GM19324 (cell line): ENCODE results near the gene RAD51.

Source experiments
- ATAC-seq: cut with Tn5 transposase; IDR thresholded peaks from one replicate; pipeline ENCODE4 v1.9.1; 2021; ENCODE audit warnings: mild to moderate bottlenecking, moderate library complexity; ENCODE audit not compliant: unreplicated experiment, low FRiP score

The RAD51 gene

DNA sequence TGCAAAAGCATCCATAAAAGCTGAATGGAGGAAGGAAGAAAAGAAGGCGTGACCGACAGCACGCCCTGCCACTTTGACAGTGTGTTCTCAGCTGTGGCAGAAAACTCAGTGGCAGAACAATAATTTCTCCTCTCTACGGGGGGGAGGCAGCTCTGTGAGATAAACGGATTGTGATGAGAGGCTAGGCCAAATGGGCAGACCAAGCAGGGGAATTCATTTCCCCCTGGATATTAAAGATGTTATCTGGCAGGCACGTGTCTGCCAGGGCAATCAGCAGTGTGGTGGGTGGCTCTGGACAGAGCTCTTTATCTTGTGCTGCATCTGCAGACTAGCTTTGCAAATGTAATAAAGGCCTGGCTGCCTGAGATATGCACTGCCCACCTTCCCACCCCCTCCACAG lies 62.0 kb downstream of the RAD51 start:
- no peak for ATAC-seq

DNA sequence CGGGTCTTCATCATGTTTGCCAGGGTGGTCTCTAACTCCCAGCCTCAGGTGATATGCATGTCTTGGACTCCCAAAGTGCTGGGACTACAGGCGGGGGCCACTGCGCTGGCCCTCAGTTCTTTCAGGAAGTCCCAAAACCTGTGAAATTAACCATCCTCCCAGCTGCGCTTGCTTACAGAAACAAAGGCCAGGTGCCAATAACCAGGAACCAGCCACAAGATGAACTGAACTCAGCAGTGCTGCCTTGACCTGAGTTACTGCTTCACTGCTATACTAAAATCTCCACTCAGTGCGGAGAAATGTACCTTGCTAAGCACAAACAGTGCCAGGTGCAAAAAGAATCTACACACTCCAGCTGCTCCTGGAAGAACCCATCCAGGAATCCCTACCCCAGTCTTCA lies 65.0 kb downstream of the RAD51 start:
- no peak for ATAC-seq

DNA sequence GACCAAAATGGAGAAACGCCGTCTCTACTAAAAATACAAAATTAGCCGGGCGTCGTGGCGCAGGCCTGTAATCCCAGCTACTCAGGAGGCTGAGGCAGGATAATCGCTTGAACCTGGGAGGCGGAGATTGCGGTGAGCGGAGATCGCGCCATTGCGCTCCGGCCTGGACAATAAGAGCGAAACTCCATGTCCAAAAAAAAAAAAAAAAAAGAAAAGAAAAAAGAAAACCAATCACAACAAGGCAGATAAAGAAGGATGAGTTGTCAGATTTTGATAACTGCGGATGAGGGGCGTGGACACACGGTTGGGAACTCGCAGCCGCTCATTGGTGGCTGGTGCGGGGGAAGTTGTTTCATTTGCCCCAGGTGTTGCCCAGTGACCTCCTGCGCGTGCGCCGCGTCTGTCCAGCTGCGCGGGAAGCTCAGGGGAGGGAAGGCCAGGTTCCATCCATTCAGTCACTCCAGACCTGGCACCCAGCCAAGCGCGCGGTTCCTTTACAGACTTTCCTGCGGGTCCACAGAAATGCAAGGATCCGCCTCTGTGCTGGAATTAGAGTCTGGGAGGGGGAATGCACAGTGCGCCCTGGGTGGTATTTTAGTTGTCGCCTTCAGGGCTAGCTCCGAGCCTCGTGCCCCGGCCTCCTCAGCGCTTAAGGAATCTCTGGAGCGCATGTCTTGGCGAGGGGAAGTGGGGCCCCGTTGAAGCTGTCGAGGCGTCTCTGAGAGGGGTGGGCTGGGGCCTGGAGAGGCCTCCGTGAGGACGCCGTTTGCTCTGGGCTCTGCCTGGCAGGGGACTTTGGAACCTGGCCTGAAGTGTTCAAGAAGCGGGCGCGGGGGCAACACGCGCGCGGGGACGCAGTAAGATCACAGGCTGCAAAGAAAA lies 68.2 kb downstream of the RAD51 start:
- ATAC-seq: peak; percentile 4

DNA sequence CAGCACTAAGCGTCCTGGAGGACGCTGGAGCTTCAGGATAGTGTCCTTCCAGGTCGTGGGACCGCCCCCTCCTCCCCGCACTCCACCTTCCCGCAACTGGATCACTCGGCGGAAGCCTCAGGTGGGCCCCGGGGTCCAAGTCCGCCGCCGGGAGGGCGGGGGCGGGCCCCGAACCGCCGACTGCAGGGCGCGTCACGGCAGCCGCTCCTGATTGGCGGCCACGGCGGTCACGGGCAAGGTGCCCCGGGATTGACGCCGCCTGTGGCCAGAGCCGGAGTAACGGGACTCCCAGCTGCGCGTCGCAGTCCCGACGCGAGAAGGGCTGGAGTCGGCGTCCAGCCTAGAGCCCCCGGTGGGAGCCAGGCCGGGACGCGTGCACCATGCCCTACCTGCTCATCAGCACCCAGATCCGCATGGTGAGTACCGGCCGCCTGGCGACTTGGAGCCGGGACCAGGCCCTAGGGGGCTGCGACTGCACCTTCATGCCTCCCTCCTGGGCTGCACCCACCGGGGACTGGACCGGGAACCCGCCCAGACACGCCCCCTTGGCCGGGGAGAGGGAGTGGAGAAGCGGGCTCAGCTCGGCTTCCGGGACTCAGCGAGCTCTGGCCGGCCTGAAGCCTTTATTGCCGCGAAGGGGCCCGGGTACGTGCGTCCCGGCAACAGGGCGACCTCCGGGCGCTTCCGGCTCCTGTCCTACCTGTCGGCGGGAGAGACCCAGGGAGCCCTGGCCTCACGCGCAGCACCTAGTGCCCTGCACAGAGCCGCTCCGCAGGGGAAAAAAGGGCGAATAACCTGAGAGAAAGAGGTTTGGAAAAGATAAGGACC lies 69.0 kb downstream of the RAD51 start, which contains the start of gene GCHFR:
TSS of gene GCHFR (plus strand) at position 268 of the 828 bp plus-strand sequence. CDS start at position 381, 113 bp downstream.
- peak; percentile 59 for ATAC-seq

DNA sequence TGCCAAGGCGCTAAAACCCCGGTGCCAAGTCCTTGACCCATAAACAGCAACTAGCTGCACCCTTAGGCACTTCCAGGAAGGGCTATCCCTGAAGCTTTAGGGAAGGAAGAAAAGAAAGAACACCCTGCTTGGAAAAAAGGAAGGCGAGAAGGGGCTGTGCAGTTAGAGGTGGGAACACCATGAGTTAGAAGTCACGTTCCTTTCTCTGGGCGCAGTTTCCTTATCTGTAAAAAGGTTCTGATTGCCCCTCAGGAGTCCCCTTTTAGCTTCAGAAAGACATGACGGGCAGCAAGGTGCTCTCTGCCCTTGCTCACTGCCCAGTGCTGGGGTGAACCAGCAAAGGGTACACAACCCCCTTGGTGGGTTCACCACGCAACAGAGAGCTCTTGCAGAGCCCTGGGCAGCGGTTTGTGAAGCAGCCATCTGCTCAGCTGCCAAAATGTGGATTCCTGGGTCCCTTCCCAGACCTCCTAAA lies 69.7 kb downstream of the RAD51 start:
- no peak for ATAC-seq

DNA sequence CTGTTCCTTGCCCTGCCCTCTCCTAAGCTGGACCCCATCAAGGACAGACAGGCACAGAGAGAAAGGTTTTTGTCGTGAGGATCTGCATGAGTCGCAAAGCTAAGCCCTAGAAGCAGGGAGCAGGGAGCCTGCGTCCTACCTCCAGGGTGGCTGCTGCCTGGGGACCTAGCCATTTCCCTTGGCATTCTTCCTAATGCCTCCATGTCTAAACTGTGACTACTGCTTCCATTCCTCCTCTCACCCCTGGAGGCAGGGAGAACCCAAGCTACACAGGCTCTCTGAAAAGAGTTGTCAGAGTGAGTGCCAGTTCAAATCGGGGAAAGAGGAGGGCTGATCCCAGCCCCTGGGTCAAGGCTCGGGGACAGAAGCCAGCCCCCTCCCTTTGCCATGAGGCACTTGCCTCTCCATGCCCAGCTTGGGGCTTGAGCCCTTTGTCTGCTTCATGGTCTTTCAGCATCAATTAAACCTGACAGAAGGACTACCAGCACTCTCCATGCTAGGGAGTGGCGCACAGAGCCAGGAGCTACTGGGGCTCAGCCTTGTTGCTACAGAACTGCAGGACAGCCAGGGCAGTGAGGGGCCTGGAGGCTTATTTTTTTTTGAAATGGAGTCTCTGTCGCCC lies 71.3 kb downstream of the RAD51 start:
- no peak for ATAC-seq

DNA sequence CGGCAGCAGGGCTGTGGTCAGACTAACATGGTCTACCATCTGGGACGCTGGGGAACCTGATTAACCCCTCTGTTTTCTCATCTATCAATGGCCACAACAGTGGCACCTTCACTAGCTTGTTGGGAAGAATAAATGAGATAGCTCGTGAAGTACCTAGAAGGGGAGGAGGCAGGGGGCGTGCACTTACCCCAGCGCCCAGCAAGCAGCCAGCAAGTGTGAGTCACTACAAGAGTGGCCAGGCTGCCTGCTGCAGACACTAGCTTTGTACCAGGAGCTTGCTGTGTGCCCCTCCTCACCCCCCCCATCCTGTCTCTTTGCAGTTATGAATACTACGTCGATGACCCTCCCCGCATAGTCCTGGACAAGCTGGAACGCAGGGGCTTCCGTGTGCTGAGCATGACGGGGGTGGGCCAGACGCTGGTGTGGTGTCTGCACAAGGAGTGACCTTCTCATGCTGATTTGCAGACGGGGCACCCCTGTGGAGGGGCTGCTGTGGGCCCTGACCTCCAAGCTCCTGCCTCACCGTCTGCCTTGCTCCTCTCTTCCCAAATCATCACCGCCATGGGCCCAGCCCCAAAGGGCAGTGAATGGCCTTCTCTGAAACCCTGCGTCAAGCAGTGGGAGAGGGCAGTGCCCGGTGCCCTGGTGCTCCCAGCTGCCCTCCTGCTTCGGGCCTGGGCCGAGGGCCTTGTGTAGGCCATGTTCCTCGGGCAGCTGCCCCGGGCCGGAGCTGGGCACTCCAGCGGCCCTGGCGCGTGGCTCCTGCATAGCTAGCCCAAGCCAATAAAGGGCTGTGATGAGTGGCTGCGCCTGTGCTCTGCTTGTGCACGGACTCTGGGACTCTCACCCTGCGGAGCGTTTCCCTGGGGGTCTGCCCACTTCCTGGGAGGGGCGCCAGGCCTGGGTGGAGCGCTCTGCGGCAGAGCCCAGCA lies 72.2 kb downstream of the RAD51 start:
- no peak for ATAC-seq

DNA sequence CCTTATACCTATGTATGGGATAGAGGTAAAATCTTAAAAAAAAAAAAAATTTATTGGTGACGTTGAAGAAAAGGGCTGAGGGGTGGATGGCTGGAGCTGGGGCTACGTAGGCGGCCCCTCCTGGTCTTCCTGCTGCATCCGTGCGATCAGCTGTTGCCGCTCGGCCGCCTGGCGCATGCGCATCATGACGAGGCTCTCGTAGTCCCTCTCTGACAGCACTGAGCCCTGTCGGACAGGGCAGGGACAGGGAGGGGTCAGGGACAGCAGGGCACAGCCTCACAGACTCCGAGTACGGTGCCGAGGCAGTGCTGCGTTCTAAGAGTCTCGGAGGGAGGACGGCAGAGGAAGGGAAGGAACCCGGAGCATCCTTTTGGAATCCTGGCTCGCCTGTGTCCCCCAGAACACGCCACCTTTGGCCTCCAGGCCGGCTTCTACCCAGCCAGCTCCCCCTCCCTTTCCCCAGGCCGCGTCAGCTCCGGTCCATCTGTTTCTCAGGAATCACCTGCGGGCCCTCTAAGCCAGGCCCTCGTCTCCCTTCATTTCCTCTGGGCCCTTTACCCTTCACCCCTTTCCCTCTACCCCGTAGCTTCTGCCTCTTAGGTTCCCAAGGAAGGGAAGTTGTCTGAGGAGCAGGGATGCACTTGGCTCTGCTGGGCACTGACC lies 73.0 kb downstream of the RAD51 start:
- ATAC-seq: no peak

DNA sequence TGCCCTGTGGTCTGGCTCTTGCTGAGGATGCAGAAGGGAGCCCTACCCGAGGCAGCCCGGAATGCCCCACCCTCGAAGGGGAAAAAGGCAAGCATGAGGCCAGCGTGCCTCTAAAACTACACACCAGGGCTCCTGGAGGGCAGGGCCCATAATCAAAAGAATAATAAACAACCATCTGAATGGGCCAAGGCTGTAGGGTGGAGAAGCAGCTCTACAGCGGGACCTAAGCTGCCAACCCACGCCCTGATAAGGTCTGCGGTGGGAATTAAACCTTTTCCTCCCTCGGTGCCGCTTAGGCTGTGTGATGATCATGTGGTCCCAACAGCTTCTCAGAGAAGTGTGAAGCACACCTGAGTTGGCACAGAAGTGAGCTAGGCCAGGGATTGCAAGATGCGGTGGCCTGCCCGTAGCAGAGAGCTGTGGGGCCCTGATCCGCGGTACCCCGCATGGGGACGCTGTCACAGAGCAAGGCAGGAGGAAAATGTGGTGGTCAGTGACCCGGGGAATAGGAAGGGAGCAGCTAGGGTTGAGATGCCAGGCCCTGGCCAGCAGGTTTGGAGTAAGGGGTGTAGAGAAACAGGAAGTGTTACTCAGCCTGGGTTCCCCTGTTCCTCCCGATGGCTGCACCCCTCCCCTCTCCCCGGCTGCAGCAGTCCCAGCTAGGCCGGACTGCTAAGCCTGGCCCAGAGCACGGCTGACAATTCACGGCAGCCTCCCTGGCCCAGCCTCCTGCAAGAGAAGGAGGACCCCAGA lies 73.7 kb downstream of the RAD51 start:
- ATAC-seq: no peak

DNA sequence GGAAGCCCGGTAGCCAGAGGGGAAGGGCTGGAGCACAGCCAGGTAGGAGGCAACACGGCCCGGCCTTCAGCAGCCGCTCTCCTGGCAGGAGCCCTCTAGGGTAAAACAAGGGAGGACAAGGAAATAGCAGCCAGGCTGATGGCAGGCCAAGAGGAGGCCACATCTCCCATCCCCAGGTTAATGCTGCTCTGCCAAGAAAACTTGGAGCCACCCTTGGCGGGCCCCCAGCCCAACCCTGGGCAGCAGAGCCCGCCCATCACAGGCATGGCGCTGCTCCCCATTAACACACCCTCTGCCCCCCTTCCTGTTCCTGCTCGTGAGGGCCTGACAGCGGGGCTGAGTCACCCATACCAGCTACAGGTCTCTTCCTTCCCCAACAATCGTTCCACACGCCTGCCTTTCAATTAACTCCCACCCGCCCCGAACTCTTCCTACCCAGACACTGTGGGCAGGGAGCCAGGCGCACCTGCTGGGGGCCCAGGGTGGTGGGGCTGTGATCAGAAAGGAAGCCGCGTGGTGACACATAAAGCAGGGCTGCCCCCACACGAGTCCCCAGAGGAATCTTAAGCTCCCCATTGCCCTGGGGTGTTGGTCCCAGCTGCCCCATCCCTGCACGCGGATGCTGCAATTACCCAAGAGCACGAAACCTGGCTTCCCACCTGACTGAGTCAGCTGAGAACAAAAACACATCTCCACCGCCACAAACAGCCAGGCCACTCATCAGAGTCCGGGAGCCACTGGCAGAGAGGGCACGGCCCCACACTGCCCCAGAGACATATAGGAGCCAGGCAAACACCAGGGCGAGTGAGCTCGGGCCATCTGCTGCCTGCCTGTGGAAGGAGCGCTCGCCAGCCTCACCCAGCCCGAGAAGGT lies 74.5 kb downstream of the RAD51 start, which contains the start of gene C15orf62:
TSS of gene C15orf62 (plus strand) at position 707 of the 873 bp plus-strand sequence. CDS start 516 bp downstream, outside the sequence.
- no peak for ATAC-seq

DNA sequence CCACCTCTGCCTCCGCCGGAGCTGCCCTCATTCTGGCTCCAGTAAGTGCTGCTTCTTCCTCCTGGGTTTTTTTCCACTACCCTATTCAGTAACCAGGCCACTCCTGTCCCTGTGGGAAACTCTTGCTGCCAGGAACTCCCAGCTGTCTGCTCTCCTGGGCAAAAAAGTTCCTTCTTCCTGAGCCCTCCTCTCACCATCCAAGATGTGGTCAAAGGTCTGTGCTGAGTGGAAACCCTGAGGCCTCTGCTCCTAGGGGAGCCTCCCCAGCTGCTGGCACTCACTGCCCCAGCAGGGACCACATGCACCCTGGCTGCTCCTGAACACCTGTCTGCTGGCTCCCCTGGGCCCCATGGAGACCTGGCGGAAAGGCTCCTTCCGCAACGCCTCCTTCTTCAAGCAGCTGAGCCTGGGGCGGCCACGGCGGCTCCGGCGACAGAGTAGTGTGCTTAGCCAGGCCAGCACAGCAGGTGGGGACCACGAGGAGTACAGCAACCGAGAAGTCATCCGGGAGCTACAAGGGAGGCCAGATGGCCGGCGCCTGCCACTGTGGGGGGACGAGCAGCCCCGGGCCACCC lies 75.3 kb downstream of the RAD51 start:
- ATAC-seq: no peak

DNA sequence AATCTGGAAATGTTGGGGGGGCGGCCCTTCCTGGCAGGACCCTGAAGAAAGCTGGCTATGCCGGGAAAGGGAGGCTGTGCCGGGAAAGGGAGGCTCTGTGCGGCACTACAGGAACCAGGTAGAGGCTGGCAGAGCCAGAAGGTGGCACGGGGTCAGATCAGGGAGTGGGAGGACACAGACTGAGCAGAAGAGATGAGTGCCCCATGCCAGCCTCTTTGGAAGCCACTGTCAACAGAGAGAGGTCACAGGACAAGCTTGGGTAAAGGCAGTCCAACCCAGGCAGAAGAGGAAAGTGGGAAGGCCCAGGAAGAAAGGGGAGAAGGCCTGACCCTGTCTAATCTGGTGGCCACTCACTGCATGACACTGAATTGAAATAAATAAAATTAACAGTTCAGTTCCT lies 76.3 kb downstream of the RAD51 start:
- no peak for ATAC-seq

DNA sequence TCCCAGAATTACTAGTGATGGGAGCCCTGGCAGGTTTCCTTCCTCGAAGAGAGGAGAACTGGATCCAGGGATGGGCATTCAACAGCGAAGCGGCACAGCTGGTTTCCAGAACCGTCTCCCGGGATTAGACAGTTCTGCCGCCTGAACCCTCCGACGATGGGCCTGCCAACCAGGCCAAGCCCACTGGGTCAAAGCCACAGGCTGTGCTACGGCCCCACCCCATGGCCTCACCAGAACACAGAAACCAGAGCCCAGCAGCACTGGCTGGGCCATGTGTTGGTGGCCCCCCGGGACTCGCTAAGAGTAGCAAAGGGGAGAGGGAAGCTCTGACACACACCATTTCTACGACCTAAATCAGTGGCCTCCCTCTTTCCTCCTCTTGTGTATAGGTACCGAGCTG lies 77.0 kb downstream of the RAD51 start:
- no peak for ATAC-seq

DNA sequence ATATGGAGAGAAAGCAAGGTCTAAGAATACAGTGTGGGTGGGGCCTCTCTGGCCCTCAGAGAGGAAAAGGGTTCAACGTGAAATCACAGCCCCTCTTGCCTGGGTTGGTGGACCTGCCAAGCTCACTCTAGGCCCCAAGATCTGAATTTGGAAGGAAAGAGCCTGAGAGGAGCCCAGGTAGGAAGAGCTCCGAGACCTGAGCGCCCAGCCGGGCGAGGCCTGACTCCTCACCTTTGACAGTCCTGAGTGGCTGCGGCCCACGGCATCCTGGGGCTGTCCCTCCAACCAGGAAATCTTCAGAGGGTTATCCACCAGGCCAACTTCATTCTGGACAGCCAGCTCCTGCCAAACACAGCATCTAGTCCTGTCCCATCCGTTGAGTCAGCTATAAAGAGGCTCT lies 78.5 kb downstream of the RAD51 start:
- no peak for ATAC-seq

DNA sequence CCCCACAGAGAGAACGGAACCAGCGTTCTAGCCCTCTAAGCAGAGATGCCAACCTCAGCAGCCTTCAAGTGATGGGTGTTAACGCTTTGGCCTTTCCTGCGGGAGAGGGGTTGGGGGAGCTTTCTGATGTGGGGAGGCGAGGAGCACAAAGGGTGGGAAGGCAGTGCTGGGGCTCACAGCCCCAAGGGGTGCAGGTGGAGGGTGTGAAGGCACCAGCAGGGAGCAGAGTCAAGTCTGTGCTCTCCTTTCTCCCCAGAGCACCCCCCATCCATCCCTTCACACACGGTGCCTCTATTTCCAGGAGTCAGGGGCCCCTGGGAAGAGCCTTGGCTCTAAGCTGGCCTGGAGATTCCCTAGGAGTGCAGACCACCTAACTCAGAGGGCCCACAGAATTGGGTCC lies 78.9 kb downstream of the RAD51 start:
- no peak for ATAC-seq

DNA sequence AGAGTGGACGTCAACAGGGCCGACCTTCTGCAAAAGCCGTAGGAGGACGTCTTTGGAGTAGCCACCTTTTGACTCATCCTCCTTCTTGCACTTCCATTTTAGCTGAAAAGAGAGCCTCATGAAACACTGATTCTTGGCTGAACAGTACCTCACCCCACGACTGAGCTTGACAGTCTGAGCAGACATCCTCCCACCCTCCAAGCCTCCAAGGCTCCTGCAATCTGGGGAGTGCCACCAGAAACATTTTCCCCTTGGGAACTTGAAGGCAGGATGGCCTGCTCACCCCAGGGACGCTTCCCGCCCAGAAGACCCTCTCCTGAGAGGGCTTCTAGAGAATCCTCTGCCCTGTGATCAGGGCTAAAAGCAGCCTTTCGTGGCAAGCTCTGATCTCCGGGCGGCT lies 80.0 kb downstream of the RAD51 start:
- ATAC-seq: no peak
